ENCODE results near the gene ELAVL4.

ELAVL4 gene

DNA sequence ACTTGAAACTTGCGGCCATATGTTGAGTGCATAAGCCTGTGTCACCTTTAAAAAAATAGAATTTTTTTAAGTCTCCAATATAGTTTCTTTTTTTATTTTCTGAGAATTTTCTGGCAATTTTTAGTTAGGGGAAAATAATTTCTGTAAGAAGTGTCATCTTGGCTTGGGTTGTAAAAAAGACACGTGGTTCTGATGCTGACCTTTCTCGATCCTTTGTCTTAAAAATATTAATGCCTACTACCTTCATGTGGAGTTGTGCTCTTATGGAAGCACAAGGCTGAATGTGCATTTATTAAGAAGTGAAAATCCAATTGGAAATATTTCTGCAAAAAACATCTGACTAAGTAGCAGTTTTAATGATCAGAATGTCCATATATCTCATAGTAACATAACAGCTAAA is 3.5 kb downstream of the ELAVL4 start:
- no peak overlapping the region for H3K4me3 ChIP-seq (ENCODE audit: low read depth, low read length)
- no peak for TF ChIP-seq CTCF (IDR thresholded peaks at IDR 0.05; ENCODE audit: insufficient read depth, low read depth, low read length, missing control alignments)
- no peak for DNase-seq (ENCODE audit: low read depth)

DNA sequence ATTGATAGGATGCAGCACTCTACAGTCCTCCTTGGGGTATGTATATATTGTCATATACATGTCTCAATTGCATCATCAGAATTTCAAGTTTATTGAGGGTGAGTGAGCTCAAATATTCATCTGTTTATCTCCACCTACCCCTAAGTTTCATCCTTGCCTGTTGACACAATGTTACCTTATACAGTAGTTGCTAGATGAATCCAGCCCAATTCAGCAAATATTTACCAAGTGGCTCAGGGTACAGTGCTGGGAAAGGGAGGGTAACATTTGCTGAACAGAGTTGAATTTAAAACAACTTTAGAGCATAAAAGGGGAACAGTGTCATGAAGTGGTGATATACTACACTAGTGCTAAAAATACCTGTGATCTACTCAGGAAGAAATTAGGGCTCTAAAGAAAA is 14.4 kb downstream of the ELAVL4 start:
- no peak overlapping the region for H3K4me3 ChIP-seq (ENCODE audit: low read depth, low read length)
- TF ChIP-seq CTCF (IDR thresholded peaks at IDR 0.05; ENCODE audit: insufficient read depth, low read depth, low read length, missing control alignments), result no peak
- DNase-seq (ENCODE audit: low read depth), result no peak

DNA sequence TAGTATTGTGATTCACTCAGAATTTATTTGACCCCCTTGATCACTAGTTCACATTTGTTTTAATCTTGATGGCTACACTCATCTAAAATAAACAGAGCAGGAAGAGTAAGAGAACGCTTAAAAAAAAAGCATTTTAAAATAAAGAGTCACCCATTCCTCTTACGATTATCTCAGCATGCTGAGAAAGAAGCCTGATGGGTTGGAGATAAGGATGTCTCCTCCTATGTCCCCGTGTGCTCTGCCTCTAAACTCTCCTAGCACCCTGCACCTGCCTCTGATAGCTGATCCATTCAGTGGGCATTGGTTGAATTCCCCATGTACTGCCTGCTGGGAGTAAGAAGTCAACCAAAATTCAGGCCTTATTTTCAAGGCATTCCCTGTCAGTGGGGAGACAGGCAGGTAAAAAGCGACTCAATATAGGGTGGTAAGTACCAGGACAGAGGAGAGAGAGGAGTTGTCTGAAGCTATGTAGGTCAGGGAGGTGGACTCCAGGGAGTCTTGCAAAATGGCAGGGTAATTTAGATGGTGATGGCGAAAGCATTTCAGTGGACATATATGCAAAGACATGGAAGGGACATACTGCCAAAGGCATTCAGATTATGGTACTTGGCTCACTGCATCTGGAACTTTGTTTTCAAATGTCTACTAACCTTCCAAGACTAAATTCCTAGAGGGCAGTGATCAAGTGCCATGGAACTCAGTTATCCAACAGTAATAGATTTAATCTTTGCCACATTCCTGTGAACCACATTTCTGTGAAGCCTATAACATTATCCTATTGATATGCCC is 18.4 kb downstream of the ELAVL4 start:
- no peak for TF ChIP-seq CTCF (IDR thresholded peaks at IDR 0.05; ENCODE audit: insufficient read depth, low read depth, low read length, missing control alignments)
- no peak for DNase-seq (ENCODE audit: low read depth)
- H3K4me3 ChIP-seq (ENCODE audit: low read depth, low read length), result no peak overlapping the region

- TF ChIP-seq CTCF (IDR thresholded peaks at IDR 0.05; ENCODE audit: insufficient read depth, low read depth, low read length, missing control alignments), result no peak
- no peak overlapping the region for H3K4me3 ChIP-seq (ENCODE audit: low read depth, low read length)
- no peak for DNase-seq (ENCODE audit: low read depth)
Observed at GRCh38 chr1:50129201-50129600, 20.5 kb downstream of the ELAVL4 start.

DNA sequence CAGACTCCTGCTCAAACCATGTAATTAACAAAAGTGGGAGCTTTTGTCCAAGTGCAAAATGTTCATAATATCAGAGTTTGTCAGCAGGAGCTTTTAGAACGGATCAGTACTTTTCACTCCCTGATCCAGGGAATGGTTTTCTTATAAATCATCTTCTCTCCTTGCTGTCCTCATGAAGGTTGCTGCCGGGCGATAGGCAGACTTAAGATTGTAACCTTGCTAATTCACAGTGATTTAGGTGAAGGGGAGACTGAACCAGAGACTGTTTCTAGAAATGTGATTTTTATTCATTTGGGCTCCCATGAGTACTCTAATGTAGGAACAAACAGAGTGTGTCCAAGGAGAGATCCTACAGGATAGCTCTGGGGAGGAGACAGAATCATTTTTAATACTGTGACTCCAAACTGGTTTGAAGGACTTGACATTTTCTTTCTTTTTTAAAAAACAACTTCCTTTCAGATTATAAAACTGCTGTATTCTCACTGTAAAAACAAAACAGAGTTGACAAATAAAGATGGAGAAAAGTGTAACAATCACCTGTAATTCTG is 23.7 kb downstream of the ELAVL4 start:
- no peak for DNase-seq (ENCODE audit: low read depth)
- TF ChIP-seq CTCF (IDR thresholded peaks at IDR 0.05; ENCODE audit: insufficient read depth, low read depth, low read length, missing control alignments), result no peak
- no peak overlapping the region for H3K4me3 ChIP-seq (ENCODE audit: low read depth, low read length)

DNA sequence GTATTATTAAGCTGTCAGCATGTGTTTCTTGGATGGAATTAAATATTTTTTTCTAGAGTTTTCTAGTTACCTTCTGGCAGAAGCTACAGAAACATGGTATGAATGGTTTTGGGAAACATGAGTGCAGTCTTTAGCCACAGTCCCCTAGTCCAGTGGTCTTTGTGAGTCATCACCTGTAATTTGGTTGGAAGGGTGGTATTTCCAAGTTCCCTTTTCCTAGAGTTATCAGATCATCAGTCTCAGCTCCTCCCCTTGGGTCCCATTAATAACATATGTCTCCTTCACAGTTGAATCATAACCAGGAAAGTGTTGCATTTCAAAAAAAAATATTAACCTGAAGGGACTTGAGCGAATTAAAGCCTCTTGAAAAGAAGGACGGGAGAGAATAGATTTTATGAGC is 27.0 kb downstream of the ELAVL4 start:
- no peak for TF ChIP-seq CTCF (IDR thresholded peaks at IDR 0.05; ENCODE audit: insufficient read depth, low read depth, low read length, missing control alignments)
- DNase-seq (ENCODE audit: low read depth), result no peak

More for the DNA sequence above, 27.0 kb downstream of the ELAVL4 start:
- no peak overlapping the region for H3K4me3 ChIP-seq (ENCODE audit: low read depth, low read length)
